GM18951 (cell line): ENCODE results near the gene IFNA7.
"Not testable (repeated sequence)": the region's sequence is repeated elsewhere in the genome, so short reads cannot be mapped to it uniquely, and the experiment has no call there.

Experiments used
- POLR2A ChIP-seq: IDR thresholded peaks from 4 replicates; pipeline ENCODE4 v1.6.1; 2011; ENCODE audit warnings: mild to moderate bottlenecking; ENCODE audit not compliant: insufficient read length, insufficient read depth; ENCODE audit errors: extremely low read depth
- in situ Hi-C: fragments of 300-500 bp; cut with MboI; formaldehyde crosslinking; loops from one replicate; pipeline ENCODE4 v1.12.0; 2022; ENCODE audit warnings: low sequenced_read_pairs, mixed read lengths, inconsistent platforms; ENCODE audit not compliant: unreplicated experiment

IFNA7 gene

DNA sequence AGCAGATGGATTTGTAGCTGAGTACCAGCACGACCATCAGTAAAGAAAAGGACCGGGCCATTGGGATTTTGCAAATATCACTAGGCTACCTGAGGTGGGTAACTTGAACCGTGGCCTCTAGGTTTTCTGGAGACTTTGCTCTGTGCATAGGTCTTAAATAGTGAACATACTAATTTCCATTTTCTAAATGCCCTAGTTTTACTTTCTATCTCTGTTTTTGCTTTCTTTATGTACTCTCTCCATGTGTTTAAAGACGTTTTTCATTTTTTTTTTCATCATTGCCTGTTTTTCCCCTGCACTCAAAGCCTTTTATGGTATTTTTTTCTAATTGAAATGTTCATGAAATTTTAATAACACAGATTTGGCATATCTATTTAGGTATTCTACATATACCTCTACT, at the start of gene IFNA7:
IFNA7 (minus strand) TSS at position 101 of the 400 bp plus-strand sequence; CDS start at position 61, 40 bp downstream.
- in situ Hi-C loops, result not testable (repeated sequence)

DNA sequence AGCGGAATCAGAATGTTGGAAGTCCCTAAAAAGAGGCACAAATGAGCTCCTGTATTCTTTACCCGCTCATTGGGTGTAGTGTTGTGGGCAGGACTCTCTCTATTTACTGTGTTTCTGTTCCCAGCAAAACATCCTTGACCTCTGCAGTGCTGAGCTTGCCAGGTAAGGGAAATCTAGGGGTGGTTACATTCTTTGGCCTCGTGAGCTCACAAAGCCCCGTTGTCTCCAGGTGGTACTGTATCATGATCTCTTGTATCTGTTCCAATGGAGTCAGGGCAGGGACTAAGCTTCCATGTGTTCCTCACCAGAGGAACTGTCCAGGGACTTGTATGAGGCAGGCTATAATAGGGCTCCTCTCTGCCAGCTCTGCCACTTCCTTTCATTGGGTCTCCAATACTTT, 49.6 kb upstream of the IFNA7 start:
- TF ChIP-seq POLR2A, result no peak
- in situ Hi-C loops, result loop anchor here (5.0 kb wide), 1 partner anchor 56 kb away; the partner anchor contains the start of gene IFNA5

DNA sequence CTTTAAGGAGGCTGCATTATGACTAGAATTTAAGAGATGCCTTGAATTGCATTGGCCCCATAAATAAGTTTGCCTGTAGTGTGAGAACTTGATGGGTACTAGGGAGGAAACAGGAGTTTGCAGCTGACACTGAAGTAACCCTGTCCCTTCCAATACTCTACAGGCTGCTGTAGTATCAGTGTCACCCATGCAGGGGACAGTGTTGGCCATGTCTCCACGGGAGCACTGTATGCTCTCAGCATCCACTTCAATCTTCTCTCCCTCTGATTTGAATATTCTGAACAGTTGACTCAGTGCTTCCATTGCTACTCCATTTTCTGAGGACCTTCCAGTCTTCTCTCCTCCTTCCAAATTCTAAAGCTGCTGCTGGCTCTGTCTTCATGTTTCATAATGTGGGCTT, 49.2 kb upstream of the IFNA7 start:
- in situ Hi-C loops, result loop anchor here (5.0 kb wide), 1 partner anchor 56 kb away; the partner anchor contains the start of gene IFNA5
- TF ChIP-seq POLR2A, result no peak

DNA sequence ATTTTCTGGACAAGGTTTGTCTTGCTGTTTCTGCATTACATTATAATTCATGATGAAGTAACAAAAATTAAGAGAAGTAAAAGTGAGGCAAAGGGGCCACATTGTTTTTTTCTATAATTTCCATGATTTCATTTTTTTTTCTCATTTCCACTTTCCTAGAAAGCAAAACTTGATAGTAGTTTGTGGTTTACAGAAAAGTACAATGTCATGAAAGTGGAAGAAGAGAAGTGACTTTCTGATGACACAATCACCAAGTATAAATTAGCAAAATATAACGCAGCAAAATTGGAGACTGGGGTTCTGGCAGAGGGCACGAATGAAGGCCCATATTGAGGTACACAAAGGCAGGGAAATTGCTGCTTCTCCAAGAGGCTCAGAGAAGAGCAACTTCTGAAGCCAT, 42.8 kb upstream of the IFNA7 start:
- no peak for TF ChIP-seq POLR2A
- in situ Hi-C loops, result no loop called here

DNA sequence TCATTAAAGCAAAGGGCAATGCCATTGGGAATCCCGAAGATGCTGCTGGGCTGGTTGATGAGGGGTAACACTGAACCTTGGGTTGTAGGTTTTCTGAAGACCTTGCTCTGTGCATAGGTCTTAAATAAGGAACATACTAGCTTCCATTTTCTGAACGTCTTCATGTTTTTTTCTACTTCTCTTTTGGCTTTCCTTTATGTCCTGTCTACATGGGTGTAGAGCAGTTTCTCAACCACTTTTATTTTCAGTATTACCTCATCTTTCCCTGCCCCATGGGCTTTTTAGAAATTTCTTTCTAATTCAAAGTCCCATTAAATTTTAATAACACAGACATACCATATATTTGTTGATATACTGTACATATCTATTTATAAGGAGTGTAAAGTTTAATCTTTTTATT, 37.9 kb upstream of the IFNA7 start, which contains the start of gene IFNA14:
IFNA14 (minus strand) TSS at position 95 of the 400 bp plus-strand sequence; CDS start at position 25, 70 bp downstream.
- in situ Hi-C loops, result no loop called here

DNA sequence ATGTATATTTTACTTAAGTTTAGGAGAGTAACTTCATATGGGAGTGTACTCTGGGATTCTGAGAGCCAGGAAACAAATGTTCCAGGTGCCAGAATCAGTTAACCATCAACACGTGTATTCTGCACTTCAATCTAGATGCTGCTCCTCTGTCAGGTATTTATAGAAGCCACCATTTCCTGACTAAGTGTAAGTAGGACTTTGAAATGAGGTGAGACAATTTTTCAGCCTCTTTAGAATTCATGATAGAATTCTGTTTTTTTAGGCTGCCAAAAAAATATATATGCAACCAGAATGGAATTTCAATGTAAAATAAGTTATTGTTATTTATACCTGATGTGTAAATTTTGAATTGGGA, 34.3 kb upstream of the IFNA7 start:
- in situ Hi-C loops, result not testable (repeated sequence)

More for the DNA sequence above, 37.9 kb upstream of the IFNA7 start, which contains the start of gene IFNA14:
- no peak for TF ChIP-seq POLR2A

DNA sequence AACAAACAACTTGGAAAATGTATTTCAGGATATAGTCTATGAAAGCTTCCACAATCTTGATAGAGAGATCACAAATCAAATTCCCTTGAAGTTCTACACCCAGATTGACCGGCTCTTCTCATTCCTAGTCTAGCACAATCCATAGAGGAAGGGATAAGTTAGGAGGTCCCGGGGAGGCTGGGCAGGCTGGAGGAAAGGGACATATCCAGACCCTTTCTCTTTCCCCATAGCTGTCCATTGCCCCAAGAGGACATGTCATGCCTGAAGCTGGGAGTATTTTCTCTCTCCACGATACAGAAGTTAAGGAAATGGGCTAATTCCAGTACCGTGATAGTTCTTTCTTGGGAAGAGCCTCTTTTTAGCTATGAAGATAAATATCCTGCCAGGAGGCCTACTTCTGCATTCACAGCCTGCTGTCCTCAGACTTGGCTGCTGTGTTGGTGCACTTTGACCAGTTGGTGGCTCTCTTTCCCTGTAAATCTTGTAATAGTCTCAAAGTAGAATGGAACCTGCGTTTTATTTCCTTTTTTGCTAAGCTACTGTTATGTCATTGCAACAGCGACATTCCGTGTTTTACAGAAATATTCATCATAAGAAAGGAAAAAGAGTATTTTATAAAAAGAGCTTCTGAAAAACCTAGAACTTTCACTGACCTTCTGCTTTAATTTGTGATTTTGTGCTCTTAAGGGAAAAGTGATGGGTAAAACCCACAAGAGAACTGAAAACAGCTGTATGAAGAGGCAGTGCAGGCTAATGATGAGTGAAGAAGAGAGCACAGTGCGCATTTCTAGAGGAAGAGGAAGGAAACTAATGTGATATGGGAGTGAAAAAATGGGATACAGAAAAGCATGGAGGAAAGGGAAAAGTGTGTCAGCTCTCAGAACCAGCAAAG, 33.7 kb upstream of the IFNA7 start:
- in situ Hi-C loops, result not testable (repeated sequence)

DNA sequence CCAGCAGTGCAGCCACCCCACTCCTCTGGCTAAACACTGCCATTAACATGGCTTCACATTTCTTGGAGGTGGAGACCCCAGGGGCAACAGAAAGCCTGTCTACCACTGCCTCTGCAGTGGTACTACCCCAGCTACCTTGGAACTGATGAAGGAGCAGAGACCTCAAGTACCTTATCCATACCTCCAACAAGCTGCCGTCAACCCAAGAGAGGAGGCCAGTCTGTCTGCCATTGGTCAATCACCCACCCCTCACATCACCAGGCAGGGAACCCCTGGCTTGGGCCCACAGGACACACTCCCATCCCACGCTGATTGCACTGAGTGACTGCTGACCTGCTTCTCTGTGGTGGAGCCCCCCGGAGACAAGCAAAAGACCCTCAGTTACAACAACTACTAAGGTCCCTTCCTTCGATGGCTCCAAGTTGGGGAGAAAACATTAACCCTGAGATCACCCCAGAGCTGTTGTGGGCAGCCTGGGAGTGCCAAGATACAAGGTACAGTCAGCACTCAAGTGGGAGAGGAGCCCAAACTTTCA, 32.2 kb upstream of the IFNA7 start:
- TF ChIP-seq POLR2A, result no peak
- in situ Hi-C loops, result no loop called here

DNA sequence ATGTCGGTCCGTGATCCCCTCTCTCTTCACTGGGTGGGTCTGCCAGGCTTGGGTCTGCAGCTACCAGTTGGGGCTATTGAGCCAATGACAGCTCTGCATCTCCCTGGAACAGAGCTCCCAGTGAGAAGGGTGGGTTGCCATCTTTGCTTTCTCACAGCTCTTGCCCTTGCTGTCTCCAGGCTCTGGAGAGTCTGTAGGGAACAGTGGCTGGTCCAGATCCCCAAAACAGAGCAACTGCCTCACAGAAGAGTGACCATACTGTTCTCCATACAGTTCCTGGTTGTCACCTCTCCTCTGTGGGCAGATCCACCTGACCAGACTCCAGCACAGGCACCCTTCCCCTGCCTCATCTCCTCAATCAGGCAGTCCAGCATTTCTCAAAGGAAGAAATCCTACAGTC, 31.3 kb upstream of the IFNA7 start:
- in situ Hi-C loops, result no loop called here
- TF ChIP-seq POLR2A, result no peak

DNA sequence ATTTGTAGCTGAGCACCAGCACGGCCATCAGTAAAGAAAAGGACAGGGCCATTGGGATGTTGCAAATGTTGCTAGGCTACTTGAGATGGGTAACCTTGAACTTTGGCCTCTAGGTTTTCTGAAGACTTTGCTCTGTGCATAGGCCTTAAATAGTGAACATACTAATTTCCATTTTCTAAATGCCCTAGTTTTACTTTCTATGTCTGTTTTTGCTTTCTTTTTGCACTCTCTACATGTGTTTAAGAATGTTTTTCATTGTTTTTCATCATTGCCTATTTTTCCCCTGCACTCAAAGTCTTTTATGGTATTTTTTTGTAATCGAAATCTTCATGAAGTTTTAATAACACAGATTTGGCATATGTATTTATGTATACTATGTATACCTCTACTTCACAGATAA, 26.1 kb upstream of the IFNA7 start, which contains the start of gene IFNA17:
IFNA17 (minus strand) TSS at position 101 of the 400 bp plus-strand sequence; CDS start at position 52, 49 bp downstream.
- in situ Hi-C loops, result no loop called here
- TF ChIP-seq POLR2A, result no peak

DNA sequence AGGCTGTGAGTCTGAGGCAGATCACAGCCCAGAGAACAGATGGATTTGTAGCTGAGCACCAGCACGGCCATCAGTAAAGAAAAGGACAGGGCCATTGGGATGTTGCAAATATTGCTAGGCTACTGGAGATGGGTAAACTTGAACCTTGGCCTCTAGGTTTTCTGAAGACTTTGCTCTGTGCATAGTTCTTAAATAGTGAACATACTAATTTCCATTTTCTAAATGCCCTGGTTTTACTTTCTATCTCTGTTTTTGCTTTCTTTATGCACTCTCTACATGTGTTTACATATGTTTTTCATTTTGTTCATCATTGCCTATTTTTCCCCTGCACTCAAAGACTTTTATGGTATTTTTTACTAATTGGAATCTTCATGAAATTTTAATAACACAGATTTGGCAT, 15.2 kb upstream of the IFNA7 start, which contains the start of gene IFNA16:
IFNA16 (minus strand) TSS at position 101 of the 400 bp plus-strand sequence; CDS start at position 95, 6 bp downstream.
- in situ Hi-C loops, result not testable (repeated sequence)

DNA sequence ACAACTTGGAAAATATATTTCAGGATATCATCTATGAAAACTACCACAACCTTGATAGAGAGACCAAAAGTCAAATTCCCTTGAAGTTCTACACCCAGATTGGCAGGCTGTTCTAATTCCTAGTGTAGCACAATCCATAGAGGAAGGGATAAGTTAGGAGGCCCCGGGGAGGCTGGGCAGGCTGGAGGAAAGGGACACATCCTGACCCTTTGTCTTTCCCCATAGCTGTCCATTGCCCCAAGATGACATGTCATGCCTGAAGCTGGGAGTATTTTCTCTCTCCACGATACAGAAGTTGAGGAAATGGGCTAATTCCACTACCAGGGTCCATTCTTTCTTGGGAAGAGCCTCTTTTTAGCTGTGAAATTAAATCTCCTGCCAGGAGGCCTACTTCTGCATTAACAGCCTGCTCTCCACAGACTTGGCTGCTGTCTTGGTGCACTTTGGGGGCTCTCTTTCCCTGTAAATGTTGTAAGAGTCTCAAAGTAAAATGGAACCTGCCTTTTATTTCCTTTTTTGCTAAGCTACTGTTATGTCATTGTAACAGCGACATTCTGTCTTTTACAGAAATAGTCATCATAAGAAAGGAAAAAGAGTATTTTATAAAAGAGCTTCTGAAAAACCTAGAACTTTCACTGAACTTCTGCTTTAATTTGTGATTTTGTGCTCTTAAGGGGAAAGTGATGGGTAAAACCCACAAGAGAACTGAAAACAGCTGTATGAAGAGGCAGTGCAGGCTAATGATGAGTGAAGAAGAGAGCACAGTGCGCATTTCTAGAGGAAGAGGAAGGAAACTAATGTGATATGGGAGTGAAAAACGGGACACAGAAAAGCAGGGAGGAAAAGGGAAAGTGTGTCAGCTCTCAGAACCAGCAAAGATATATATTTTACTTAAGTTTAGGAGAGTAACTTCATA, 11.7 kb upstream of the IFNA7 start:
- in situ Hi-C loops, result not testable (repeated sequence)

DNA sequence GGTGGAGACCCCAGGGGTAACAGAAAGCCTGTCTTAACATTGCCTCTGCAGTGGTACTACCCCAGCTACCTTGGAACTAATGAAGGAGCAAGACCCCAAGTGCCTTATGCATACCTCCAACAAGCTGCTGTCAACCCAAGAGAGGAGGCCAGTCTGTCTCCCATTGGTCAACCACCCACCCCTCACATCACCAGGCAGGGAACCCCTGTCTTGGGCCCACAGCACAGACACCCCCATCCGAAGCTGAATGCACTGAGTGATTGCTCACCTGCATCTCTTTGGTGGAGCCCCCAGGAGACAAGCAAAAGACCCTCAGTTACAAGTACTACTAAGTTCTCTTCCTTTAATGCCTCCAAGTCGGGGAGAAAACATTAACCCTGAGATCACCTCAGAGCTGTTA, 10.2 kb upstream of the IFNA7 start:
- in situ Hi-C loops, result not testable (repeated sequence)

DNA sequence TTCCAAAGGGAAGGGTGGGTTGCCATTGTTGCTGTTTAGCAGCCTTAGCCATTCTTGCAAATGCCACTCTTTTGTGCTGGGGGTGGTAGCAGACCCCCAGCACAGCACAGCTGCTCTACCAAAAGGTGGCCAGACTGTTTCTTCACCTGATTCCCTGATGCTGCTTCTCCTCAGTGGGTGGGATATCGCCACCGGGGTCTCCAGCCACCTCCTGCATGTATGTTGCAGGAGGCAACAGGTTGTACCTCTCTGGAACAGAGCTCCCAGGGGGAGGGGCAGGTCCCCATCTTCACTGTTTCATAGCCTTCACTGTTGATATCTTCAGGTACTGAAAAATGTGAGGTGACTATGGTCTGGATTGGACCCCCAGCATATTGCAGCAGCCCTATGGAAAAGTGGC, 8.8 kb upstream of the IFNA7 start:
- in situ Hi-C loops, result not testable (repeated sequence)
